ENCODE results near the gene UCKL1.
"Not testable (repeated sequence)": the region's sequence is repeated elsewhere in the genome, so short reads cannot be mapped to it uniquely, and the experiment has no call there.

Gene UCKL1

DNA sequence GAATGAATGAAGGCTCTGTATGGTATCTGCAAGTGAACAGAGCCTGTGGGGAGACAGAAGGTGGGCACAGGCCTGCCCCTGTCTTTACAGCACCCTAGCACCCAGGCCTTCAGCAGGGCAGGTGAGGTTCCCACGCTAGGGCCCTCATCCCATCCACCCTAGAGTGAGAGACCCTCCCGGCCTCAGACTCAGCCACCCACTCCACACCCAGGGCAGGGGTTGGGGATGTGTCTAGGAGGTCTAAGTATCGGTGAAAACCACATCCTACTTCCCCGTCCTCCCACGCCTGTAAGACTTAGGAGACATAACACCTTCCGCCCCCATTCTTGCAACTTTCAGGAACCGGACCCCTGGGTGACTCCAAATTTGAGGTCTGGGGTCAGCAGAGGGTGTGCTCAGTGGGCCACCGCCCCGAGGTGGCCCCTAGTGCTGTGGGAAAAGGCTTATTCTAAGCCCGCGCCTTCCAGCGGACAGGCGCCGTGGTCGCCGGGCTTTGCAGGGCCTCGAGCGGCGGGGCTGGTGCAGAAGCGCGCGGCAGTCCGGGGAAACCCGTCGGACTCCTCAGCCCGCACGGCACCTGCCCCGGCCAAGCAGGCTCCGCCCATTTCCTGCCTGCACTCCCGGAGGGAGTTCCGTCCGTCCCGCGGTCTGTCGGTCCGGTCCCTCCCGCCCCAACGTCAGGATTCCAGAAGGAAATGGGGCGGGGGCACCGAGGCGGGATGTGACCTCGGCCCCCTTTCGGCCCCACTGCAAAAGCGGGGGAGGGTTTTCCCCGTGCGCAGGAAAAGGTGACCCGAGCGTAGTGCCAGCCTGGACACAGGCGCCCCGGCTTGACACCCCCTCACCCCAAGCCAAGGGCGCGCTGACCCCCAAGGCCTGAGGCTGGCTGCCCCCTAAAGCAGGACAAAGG, 22.4 kb upstream of the UCKL1 start:
- Histone ChIP-seq H3K9ac (ENCODE audit: low read depth, low read length) (no peak overlapping the region), H3K36me3 (ENCODE audit: control insufficient read depth, insufficient read depth, low read length) (peaks cover 3% of the 10 kb centered on the region), H3K9me3 (ENCODE audit: control insufficient read depth, insufficient read depth, low read length) (no peaks in the 10 kb centered on the region), H3K27me3 (ENCODE audit: control insufficient read depth, insufficient read depth, low read length) (peaks cover 25% of the 10 kb centered on the region), H3K4me1 (ENCODE audit: control insufficient read depth, insufficient read depth, low read length) (peaks cover 3% of the 10 kb centered on the region), H3K4me3 (ENCODE audit: low read depth, low read length) (peak overlapping the region; percentile 72)

- H3K4me1 ChIP-seq (ENCODE audit: control insufficient read depth, insufficient read depth, low read length) = peaks cover 3% of the 10 kb centered on the region
- H3K27me3 ChIP-seq (ENCODE audit: control insufficient read depth, insufficient read depth, low read length) = peaks cover 27% of the 10 kb centered on the region
- no peak overlapping the region for H3K4me3 ChIP-seq (ENCODE audit: low read depth, low read length)
- no peaks in the 10 kb centered on the region for H3K36me3 ChIP-seq (ENCODE audit: control insufficient read depth, insufficient read depth, low read length)
- no peaks in the 10 kb centered on the region for H3K9me3 ChIP-seq (ENCODE audit: control insufficient read depth, insufficient read depth, low read length)
- H3K9ac ChIP-seq (ENCODE audit: low read depth, low read length) = no peak overlapping the region
Observed at GRCh38 chr20:63977739-63978276, 21.6 kb upstream of the UCKL1 start.

- Histone ChIP-seq H3K4me3 (ENCODE audit: low read depth, low read length) (no peak overlapping the region), H3K9ac (ENCODE audit: low read depth, low read length) (no peak overlapping the region), H3K9me3 (ENCODE audit: control insufficient read depth, insufficient read depth, low read length) (no peaks in the 10 kb centered on the region), H3K27me3 (ENCODE audit: control insufficient read depth, insufficient read depth, low read length) (peaks cover 27% of the 10 kb centered on the region), H3K36me3 (ENCODE audit: control insufficient read depth, insufficient read depth, low read length) (no peaks in the 10 kb centered on the region), H3K4me1 (ENCODE audit: control insufficient read depth, insufficient read depth, low read length) (peaks cover 3% of the 10 kb centered on the region)
Observed at GRCh38 chr20:63976980-63977738, 20.9 kb upstream of the UCKL1 start.

DNA sequence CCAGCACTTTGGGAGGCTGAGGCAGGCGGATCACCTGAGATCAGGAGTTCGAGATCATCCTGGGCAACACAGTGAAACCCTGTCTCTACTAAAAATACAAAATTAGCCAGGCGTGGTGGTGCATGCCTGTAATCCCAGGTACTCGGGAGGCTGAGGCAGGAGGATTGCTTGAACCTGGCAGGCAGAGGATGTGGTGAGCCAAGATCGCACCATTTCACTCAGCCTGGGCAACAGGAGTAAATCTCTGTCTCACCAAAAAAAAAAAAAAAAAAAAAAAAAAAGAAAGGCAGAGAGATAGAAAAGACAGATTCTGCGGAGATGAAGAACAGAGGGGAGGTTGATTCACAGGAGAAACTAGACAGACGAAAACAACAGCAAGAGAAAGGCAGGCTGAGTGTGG, 20.3 kb upstream of the UCKL1 start:
- H3K27me3 ChIP-seq (ENCODE audit: control insufficient read depth, insufficient read depth, low read length) = peaks cover 27% of the 10 kb centered on the region
- not testable (repeated sequence) for H3K9ac ChIP-seq (ENCODE audit: low read depth, low read length); H3K9me3 ChIP-seq (ENCODE audit: control insufficient read depth, insufficient read depth, low read length); H3K36me3 ChIP-seq (ENCODE audit: control insufficient read depth, insufficient read depth, low read length); H3K4me1 ChIP-seq (ENCODE audit: control insufficient read depth, insufficient read depth, low read length); H3K4me3 ChIP-seq (ENCODE audit: low read depth, low read length)

- no peaks in the 10 kb centered on the region for H3K4me1 ChIP-seq (ENCODE audit: control insufficient read depth, insufficient read depth, low read length)
- no peak overlapping the region for H3K9ac ChIP-seq (ENCODE audit: low read depth, low read length)
- H3K36me3 ChIP-seq (ENCODE audit: control insufficient read depth, insufficient read depth, low read length) = no peaks in the 10 kb centered on the region
- no peak overlapping the region for H3K4me3 ChIP-seq (ENCODE audit: low read depth, low read length)
- peaks cover 25% of the 10 kb centered on the region for H3K27me3 ChIP-seq (ENCODE audit: control insufficient read depth, insufficient read depth, low read length)
- H3K9me3 ChIP-seq (ENCODE audit: control insufficient read depth, insufficient read depth, low read length) = no peaks in the 10 kb centered on the region
Observed at GRCh38 chr20:63974402-63975200, 18.4 kb upstream of the UCKL1 start.

DNA sequence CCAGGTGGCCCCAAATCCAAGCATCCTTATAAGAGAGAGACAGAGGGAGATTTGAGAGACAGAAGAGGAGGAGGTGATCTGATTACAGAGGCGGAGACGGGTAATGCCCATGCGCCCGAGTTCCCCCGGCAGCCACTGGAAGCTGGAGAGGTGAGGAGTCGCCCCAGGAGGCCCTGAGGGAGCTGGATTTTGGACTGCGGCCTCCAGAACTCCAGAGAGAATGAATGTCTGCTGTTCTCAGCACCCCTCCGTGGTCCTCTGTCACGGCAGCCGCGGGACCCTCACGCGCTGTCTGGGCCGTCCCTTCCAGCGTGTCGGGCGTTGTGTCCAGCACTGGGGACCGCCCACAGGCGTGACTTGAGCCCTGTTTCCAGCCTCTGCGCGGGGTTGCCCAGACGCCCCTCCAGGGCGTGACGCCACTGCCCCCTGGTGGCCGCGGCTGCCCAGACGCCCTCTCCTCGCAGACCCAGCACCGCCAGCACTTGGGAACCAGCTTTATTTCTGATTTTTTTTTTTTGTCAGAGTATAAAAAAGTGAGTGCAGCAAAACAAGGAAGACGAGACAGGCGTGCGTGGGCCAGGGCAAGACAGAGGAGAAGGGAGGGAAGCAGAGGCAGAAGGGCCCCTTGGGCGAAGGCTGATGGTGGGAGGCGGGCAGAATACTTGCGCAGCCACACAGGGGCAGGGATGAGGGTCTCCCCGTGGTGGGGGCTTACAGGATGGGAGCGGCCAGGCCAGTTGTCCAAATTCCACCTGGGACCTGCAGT, 17.6 kb upstream of the UCKL1 start:
- Histone ChIP-seq H3K4me1 (ENCODE audit: control insufficient read depth, insufficient read depth, low read length) (no peaks in the 10 kb centered on the region), H3K27me3 (ENCODE audit: control insufficient read depth, insufficient read depth, low read length) (peaks cover 25% of the 10 kb centered on the region), H3K9me3 (ENCODE audit: control insufficient read depth, insufficient read depth, low read length) (no peaks in the 10 kb centered on the region), H3K36me3 (ENCODE audit: control insufficient read depth, insufficient read depth, low read length) (no peaks in the 10 kb centered on the region), H3K4me3 (ENCODE audit: low read depth, low read length) (peak overlapping the region; percentile 61), H3K9ac (ENCODE audit: low read depth, low read length) (no peak overlapping the region)

DNA sequence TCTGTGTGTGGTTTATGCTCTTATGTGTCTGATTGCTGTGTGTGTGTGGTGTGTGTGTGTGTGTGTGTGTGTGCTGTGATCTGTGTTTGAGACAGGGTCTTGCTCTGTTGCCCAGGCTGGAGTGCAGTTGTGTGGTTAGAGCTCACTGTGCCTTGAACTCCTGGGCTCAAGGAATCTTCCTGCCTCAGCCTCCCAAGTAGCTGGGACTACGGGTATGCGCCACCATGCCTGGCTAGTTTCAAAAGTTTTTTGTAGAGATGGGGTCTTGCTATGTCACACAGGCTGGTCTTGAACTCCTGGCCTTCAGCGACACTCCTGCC, 16.9 kb upstream of the UCKL1 start:
- Histone ChIP-seq H3K9ac (ENCODE audit: low read depth, low read length) (no peak overlapping the region), H3K9me3 (ENCODE audit: control insufficient read depth, insufficient read depth, low read length) (no peaks in the 10 kb centered on the region), H3K36me3 (ENCODE audit: control insufficient read depth, insufficient read depth, low read length) (no peaks in the 10 kb centered on the region), H3K27me3 (ENCODE audit: control insufficient read depth, insufficient read depth, low read length) (peaks cover 22% of the 10 kb centered on the region), H3K4me1 (ENCODE audit: control insufficient read depth, insufficient read depth, low read length) (no peaks in the 10 kb centered on the region), H3K4me3 (ENCODE audit: low read depth, low read length) (no peak overlapping the region)

- no peak overlapping the region for H3K9ac ChIP-seq (ENCODE audit: low read depth, low read length)
- H3K9me3 ChIP-seq (ENCODE audit: control insufficient read depth, insufficient read depth, low read length) = no peaks in the 10 kb centered on the region
- H3K4me1 ChIP-seq (ENCODE audit: control insufficient read depth, insufficient read depth, low read length) = no peaks in the 10 kb centered on the region
- no peak overlapping the region for H3K4me3 ChIP-seq (ENCODE audit: low read depth, low read length)
- H3K36me3 ChIP-seq (ENCODE audit: control insufficient read depth, insufficient read depth, low read length) = peaks cover 2% of the 10 kb centered on the region
- peaks cover 16% of the 10 kb centered on the region for H3K27me3 ChIP-seq (ENCODE audit: control insufficient read depth, insufficient read depth, low read length)
Observed at GRCh38 chr20:63972312-63973159, 16.3 kb upstream of the UCKL1 start.

DNA sequence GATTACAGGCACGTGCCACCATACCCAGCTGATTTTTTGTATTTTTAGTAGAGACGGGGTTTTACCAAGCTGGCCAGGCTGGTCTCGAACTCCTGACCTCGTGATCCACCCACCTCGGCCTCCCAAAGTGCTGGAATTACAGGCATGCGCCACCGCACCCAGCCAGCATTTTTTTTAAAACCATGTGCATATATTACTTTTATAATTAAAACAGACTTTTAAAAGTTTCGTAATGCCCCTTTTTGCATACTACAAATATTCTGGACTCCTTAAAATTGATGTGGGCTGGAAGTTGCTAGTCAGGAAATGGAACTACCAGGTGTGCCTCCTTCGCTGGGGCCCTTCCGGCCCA, 15.7 kb upstream of the UCKL1 start:
- H3K4me1 ChIP-seq (ENCODE audit: control insufficient read depth, insufficient read depth, low read length); H3K36me3 ChIP-seq (ENCODE audit: control insufficient read depth, insufficient read depth, low read length); H3K4me3 ChIP-seq (ENCODE audit: low read depth, low read length); H3K9me3 ChIP-seq (ENCODE audit: control insufficient read depth, insufficient read depth, low read length); H3K9ac ChIP-seq (ENCODE audit: low read depth, low read length): not testable (repeated sequence)
- H3K27me3 ChIP-seq (ENCODE audit: control insufficient read depth, insufficient read depth, low read length) = peaks cover 12% of the 10 kb centered on the region

DNA sequence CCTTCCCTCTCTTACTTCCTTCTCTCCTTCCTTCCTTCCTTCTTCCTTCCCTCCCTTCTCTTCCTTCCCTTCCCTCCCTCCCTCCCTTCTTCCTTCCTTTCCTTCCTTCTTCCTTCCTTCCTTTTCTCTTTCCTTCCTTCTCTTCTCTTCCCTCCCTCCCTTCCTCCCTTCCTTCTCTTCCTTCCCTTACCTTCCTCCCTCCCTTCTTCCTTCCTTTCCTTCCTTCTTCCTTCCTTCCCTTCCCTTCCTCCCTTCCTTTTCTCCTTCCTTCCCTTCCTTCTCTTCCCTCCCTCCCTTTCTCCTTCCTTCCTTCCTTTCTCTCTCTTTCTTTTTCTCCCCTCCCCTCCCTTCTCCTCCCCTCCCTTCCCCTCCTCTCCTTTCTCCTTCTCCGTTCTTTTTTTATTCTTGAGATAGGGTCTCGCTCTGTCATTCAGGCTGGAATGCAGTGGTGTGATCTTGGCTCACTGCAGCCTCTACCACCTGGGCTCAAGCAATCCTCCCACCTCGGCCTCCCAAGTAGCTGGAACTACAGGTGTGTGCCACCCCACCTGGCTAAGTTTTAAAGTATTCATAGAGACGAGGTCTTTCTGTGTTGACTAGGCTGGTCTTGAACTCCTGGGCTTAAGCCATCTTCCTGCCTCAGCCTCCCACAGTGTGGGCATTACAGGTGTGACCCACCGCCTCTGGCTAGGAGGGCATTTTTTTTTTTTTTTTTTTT, 14.7 kb upstream of the UCKL1 start:
- H3K36me3 ChIP-seq (ENCODE audit: control insufficient read depth, insufficient read depth, low read length) = peaks cover 18% of the 10 kb centered on the region
- H3K9ac ChIP-seq (ENCODE audit: low read depth, low read length) = no peak overlapping the region
- no peaks in the 10 kb centered on the region for H3K4me1 ChIP-seq (ENCODE audit: control insufficient read depth, insufficient read depth, low read length)
- no peaks in the 10 kb centered on the region for H3K9me3 ChIP-seq (ENCODE audit: control insufficient read depth, insufficient read depth, low read length)
- peaks cover 9% of the 10 kb centered on the region for H3K27me3 ChIP-seq (ENCODE audit: control insufficient read depth, insufficient read depth, low read length)
- peak overlapping the region; percentile 72 for H3K4me3 ChIP-seq (ENCODE audit: low read depth, low read length)
